ENCODE measurements around the gene SYNGR1.
"Not testable (repeated sequence)": the region's sequence is repeated elsewhere in the genome, so short reads cannot be mapped to it uniquely, and the experiment has no call there.

The SYNGR1 gene

DNA sequence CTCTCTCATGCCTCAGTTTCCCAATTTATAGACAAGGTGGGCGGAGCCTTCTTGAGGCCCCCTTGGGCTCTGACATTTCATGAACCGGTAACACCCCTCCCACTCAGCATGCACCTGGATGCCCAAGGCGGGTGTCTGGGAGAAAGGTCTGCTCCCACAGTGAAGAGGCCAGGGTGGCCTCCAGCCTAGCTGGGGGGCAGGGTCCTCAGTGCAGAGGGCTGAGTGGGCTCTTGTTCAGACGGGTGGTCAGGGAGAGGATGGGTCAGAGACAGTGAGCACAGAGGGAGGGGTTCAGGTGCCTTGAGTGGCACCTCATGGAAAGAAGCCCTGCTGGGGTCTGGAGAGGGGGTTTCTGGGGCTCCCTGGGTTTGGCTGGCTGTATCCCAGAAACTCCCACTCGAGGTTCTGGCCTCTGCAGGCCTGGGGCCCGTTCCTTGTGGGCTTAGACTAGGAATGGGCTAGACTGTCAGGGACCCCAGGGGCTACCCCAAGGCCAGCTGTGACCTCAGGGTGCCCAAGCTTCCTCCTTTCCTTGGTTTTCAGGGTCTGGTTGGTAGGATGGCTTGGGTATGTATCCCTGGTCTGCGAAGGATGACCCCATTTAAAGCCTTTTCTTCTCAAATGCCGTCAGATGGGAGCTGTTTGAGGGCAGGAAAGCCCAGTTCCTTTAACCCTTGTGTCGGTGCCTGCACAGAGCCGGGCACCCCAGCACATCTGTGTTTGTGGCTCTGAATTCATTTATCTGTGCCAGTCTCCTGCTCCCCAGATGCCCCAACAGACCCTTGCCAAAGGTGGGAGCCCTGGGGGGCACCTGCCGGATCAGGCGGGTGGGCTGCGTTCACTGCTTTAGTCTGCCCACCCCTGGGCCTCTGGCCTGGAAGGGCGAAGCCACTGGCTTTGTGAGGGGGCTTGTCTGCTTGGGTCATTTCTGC lies 1.2 kb downstream of the SYNGR1 start:
- DNase-seq (ENCODE audit: extremely low read depth in 1 of 2, low read depth in 1 of 2), result no peak

DNA sequence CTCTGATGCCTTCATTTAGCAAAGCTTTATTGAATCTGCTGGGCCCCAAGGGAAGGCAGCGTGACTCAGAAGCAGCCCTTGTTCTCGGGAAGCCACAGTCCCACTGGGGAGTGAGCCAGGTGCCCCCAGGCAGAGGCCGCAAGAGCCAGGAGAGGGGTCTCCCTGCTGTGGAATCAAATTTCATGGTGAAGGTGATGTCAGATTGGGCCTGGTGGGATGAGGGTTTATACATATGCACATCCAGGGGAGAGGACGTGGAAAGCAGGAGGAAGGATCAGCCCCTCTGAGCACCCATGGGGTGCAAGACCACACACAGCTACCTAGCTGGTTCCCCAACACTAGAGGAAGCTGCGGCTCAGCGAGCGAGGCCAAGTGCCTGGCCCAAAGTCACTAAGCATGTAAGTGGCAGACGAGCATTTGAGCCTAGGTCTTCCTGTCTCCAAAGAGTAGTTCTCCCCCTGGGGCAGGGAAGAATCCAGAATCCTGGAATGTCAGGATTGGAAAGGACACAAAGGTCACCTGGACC lies 2.0 kb downstream of the SYNGR1 start:
- DNase-seq (ENCODE audit: extremely low read depth in 1 of 2, low read depth in 1 of 2), result no peak

DNA sequence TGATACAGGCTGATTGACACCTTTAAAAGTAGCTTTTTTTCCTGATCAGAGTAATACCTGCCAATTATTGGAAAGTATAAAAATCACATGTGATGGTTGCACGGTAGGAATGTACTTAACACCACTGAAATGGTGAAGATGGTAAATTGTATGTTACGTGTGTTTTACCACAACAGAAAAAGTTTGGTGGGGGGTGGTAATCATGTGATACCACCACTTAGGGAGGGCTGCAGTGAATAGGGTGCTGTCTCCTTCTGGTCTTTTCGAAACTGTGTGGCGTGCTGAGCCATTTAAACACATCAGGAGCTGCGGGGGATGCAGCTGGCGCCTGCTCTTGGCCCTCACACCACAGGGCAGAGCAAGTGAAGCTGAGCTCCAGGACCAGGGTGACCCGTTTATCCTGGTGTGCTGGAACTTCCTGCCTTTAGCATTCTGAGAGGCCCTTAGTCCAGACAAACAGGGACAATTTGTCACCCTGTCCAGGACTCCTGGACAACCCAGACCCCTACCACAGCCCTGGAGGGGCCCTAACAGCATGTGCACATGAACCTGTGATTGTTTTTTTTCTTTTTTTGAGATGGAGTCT lies 2.6 kb downstream of the SYNGR1 start:
- DNase-seq (ENCODE audit: extremely low read depth in 1 of 2, low read depth in 1 of 2), result no peak

DNA sequence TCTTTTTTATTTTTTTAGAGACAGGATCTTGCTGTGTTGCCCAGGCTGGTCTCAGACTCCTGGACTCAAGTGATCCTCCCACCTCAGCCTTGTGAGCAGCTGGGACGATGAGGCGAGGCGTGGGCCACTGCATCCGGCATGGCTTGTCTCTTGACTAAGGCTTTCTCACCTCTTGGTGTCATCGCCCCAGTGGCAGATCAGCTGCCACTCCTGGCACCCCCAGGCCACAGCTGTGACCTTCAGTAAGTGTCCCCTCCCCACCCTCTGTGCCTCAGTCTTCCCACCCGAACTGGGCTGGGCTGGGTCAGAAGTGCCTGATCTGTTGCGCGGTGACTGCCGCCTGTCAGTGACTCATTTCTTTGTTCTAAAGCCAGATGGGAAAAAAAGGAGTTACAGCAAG lies 3.6 kb downstream of the SYNGR1 start:
- no peak for DNase-seq (ENCODE audit: extremely low read depth in 1 of 2, low read depth in 1 of 2)

GRCh38 chr22:39355080-39355479 lies 5.3 kb downstream of the SYNGR1 start:
- no peak for DNase-seq (ENCODE audit: extremely low read depth in 1 of 2, low read depth in 1 of 2)

- not testable (repeated sequence) for DNase-seq (ENCODE audit: extremely low read depth in 1 of 2, low read depth in 1 of 2)
Measured at GRCh38 chr22:39355805-39356204, 6.0 kb downstream of the SYNGR1 start.

- DNase-seq (ENCODE audit: extremely low read depth in 1 of 2, low read depth in 1 of 2), result no peak
Measured at GRCh38 chr22:39356464-39356863, 6.7 kb downstream of the SYNGR1 start.

DNA sequence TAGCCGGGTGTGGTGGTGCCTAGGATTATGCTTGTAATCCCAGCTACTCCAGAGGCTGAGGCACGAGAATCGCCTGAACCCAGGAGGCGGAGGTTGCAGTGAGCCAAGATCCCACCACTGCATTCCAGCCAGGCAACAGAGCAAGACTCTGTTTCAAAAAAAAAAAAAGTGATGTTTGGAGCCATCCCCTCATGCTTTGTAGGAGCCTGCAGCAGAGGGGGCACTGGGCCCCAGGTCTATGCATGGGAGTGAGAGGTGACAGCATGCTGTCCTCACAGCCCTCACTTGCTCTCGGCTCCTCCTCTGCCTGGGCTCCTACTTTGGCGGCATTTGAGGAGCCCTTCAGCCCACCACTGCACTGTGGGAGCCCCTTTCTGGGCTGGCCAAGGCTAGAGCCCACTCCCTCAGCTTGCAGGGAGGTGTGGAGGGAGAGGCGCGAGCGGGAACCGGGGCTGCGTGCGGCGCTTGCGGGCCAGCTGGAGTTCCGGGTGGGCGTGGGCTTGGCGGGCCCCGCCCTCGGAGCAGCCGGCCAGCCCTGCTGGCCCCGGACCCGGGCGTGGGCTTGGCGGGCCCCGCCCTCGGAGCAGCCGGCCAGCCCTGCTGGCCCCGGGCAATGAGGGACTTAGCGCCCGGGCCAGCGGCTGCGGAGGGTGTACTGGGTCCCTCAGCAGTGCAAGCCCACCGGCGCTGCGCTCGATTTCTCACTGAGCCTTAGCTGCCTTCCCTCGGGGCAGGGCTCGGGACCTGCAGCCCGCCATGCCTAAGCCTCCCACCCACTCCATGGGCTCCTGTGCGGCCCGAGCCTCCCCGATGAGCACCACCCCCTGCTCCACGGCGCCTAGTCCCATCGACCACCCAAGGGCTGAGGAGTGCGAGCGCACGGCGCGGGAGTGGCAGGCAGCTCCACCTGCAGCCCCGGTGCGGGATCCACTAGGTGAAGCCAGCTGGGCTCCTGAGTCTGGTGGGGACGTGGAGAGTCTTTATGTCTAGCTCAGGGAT lies 7.6 kb downstream of the SYNGR1 start:
- DNase-seq (ENCODE audit: extremely low read depth in 1 of 2, low read depth in 1 of 2), result not testable (repeated sequence)

- not testable (repeated sequence) for DNase-seq (ENCODE audit: extremely low read depth in 1 of 2, low read depth in 1 of 2)
Measured at GRCh38 chr22:39358197-39358596, 8.4 kb downstream of the SYNGR1 start.

DNA sequence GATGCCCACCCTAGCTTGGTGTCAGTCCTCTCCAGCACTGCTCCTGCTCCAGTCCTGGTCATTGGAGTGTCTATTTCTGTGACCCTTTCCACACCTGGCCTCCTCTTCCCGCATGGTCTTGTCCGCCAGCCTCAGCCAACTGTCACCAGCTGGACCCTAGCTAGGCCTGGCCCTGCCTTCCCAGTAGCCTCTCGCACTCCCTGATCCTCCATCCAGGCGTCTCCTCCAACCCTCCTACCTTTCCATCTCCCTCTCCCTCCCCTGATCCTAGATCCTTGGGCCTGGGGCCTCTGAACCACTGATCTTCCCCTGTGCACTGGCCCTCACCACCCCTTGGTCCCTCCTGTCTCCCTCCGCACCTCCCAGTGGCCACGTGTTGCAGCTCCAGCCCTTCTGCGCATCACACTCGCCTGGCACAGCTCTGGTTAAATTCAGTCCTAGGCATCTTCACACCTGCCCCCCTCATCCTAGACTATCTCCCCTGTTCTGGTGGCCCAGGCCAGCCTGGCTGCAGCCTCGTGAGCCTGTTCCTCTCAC lies 9.9 kb downstream of the SYNGR1 start:
- no peak for DNase-seq (ENCODE audit: extremely low read depth in 1 of 2, low read depth in 1 of 2)

GRCh38 chr22:39360242-39360641 lies 10.5 kb downstream of the SYNGR1 start:
- DNase-seq (ENCODE audit: extremely low read depth in 1 of 2, low read depth in 1 of 2), result no peak

DNA sequence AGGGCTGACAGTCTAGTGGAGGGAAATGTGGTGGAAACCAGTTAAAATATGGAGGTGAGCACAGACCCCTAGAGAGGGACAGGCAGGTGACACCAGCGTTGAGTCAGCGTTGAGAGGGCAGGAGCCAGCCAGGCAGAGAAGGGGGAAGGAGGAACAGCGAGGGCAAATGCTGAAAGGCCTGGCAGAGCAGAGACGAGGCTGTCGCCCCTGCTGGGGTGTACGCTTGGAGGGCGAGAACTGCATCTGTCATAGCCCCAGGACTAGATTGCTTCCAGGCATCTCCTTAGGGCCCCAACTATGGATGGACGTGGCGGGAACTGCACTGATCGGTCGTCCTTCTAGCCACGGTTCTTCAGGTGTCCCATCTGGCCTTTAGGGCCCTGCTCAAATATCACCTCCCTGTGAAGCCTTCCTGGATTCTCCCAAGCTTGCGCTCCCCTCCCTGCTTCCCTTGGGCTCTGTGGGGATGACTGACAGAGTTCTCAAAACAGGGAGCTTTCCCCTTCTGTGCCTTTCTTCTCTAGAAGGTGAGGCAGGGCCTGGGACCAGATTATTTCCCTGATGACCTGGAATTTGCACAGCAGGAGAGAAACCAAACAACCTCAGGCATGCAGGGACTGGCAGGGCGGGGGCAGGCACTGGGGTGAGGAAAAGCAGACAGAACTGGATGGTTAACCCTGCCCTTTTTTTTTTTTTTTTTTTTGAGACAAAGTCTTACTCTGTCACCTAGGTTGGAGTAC lies 11.1 kb downstream of the SYNGR1 start:
- DNase-seq (ENCODE audit: extremely low read depth in 1 of 2, low read depth in 1 of 2), result no peak

DNA sequence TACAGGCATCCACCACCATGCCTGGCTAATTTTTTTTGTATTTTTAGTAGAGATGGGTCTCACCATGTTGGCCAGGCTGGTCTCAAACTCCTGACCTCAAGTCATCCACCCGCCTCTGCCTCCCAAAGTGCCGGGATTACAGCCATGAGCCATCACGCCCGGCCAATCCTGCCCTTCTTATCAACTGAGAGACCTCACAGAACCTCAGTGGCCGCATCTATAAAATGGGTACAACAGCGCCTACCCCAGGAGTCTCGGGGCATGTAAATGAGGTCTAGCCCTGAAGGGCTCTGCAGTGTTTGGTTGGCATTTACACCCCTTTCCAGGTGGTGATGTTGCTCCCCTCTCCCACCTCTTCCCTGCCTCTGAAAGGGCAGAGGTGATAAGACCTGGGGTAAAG lies 11.7 kb downstream of the SYNGR1 start:
- no peak for DNase-seq (ENCODE audit: extremely low read depth in 1 of 2, low read depth in 1 of 2)

DNA sequence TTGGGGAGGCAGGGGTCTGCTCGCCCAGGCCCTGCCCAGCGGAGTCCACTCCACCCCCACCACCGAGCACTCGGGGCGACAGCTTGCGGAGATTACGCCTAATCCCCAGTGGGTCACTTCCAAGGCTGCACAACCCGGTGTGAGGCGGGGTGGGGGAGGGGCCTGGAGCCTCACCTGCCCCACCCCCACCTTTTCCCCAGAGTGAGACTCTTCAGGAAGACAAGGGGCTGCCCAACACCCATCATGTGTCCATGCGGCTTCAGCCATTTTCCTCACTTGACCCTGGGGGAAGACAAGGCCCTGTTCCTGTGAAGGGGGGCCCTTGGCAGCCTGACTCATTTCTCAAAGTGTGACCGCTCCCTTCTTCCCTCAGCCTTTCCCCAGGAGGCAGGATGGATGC lies 12.5 kb downstream of the SYNGR1 start:
- DNase-seq (ENCODE audit: extremely low read depth in 1 of 2, low read depth in 1 of 2), result no peak

DNA sequence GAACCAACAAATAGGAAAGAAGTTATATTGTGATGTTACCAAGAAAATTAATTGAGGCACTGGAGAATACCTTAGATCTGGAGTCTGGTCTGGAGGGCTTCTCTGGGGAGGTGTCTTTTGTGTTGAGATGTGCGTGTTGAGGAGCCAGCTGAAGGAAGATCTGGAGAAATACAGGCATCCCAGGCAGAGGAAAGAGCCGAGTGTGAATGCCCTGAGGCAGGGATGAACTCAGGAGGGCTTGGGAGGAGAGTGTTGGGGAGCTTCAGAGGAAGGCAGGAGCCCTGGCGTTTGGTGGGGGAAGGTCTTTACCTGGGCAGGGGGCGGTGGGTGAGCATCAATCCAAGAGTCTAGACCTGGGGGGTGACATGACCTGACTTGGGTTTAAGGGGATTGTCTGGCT lies 13.1 kb downstream of the SYNGR1 start:
- DNase-seq (ENCODE audit: extremely low read depth in 1 of 2, low read depth in 1 of 2), result no peak

DNA sequence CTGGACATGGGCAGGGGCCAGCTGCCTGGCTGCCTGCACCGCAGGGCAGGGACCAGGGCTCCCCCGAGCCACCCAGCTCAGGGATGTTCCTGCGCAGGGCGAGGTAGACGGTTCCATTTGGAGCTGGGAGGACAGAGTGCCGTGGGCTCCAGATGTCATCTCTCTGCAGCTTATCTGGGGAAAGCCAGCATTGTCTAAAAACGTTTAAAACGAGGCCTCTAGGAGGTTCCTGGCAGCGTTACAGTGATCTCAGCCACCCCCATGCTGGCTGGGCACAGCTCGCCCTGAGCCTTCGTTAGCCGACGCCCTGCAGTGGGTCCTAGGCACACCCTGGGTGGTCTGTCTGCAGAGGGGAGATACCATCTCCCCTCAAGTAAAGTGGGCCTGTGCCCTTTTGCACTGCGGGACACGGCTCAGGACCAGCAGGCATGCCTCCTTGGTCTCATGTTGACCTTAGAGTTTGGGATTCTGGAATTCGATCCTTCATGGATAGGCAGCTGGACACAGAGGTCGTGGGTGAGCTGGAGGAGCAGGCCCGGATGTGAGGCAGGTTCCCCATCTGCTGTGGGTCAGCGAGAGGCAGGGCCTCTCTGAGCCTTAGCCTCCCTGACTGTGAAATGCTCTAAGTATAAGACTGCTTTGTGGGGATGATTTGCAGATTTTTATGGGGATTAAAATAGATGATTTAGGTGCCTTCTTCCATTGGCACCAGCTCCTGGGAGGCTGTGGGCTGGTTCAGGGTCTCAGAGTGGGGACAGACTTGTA lies 14.1 kb downstream of the SYNGR1 start:
- DNase-seq (ENCODE audit: extremely low read depth in 1 of 2, low read depth in 1 of 2), result no peak

DNA sequence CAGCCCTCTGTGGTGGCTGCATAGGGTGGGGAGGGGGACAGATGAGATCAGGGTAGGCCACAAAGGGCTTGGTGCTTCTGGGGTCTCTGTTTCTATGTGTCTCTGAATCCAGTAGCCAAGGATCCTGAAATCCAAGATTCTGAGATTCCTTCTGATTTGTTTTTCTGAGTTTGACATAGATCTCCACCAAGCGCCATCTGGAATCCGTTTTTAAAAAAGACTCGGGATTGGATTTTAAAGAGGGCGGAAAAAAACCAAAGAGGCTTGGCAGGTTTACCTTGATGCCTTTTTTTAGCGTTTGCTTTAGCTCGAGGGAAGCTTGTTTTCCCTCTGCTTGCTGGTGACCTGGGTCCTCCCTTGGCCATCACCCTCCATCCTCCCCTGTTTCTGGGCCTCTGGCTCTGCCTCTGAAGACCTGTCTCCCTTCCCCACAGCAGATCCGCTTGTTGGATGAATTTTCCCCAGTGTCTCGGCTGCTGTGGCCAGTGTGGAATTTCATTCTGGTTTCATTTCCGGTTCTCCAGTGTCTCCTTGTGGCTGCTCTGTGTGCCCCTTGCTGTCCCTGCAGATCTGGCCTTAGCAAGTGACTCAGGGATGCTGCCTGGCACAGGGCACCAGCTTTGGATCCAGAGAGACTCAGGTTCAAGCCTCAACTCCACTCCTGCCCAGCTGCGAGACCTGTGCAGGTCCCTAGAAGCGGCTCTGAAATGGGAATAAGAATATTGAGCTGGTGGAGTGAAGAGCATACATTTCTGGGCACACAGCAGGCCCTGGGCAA lies 15.1 kb downstream of the SYNGR1 start:
- DNase-seq (ENCODE audit: extremely low read depth in 1 of 2, low read depth in 1 of 2), result no peak

DNA sequence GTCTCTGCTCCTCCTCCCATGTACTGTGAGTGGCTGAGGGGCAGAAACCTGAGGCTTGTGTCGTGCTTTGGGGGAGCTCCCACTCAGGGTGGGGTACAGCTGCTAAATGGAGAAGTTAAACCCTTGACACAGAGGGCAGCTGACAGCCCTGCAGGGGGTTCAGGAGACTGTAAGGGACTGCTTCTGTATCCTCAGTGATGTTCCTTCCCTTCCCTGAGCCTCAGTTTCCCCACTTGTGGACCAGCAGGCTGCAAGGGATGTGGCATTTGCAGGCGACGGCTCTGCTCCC lies 15.6 kb downstream of the SYNGR1 start:
- no peak for DNase-seq (ENCODE audit: extremely low read depth in 1 of 2, low read depth in 1 of 2)

GRCh38 chr22:39367035-39367434 lies 17.2 kb downstream of the SYNGR1 start:
- no peak for DNase-seq (ENCODE audit: extremely low read depth in 1 of 2, low read depth in 1 of 2)
